ENCODE measurements around the gene TF.

TF gene

GRCh38 chr3:133836497-133837158 is 90.4 kb downstream of the TF start:
- no peak for DNase-seq (ENCODE audit: low read depth)

GRCh38 chr3:133837487-133838295 is 91.5 kb downstream of the TF start:
- no peak for DNase-seq (ENCODE audit: low read depth)

GRCh38 chr3:133838296-133838789 is 92.2 kb downstream of the TF start:
- no peak for DNase-seq (ENCODE audit: low read depth)

DNA sequence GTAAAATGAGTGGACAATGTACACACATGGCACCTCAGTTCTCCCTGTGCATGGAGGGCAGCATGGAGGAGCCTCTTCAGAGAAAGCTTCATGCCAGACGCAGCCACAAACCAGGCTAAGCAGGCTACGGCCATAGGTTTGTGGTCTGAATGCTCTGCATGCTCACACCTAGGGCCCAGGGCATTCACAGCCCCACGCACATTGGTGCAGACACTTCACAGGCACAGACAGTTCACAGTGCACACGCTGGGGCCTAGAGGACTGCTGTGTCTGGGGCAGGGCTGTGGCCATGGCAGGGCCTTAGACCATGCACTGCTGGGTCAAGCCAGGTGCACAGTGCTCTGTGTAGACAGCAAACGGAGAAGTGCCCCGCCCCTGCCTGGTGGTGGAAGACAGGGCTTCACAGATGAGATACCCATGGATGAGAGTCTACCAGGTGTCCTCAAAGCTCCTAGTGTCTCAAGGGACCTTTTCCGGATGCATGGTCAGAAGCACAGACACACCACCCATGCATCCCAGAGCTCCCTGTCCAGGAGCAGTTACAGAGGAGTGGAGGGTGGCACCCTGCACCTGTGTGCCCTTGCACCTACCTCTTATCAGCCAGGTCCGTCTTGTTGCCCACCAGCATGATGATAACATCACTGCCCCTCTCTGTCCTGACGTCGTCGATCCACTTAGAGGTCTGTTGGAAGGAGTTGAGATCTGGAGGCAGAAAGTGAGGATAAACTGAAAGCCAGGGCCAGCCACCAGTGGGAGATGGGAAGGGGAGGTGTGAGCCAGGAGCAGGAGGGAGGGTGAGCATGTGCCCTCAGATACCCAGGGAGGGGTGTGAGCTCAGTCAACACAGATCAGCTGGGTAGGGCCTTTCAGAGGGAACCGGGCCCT is 93.0 kb downstream of the TF start:
- no peak for DNase-seq (ENCODE audit: low read depth)

DNA sequence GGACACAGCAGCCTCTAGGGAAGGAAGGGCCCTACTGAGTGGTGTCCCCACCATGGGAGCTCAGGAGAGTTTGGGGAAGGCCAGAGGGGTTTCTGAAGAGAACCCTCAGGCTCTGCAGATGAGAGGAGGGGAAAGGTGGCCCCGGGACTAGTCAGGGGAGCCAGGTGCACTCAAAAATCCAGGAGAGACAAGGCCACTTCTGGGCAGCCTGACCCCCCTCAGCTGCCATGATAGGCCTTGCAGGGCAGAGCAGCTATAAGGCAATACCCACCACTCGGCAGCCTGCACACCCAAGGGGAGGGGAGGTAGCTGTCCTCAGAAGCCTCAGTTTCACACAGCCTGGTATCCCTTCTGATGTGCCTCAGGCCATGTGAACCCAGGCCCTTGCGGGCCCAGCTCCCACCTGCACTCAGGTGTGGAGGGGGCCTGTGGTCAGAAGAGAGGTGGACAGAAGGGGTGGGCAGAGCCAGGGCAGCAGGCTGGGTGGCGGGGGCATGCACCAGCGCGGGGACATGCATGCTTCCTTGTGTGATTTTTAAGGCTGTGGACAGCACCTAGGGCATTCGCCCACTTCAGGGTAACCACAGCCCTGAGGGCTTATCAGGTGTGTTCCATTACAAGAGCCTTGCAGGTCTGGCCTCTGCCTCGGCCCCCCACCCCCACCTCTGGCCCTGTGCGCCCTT is 94.0 kb downstream of the TF start:
- no peak for DNase-seq (ENCODE audit: low read depth)

- DNase-seq (ENCODE audit: low read depth) = no peak
Measured at GRCh38 chr3:133840767-133841166, 94.6 kb downstream of the TF start.

GRCh38 chr3:133841196-133841595 is 95.0 kb downstream of the TF start:
- no peak for DNase-seq (ENCODE audit: low read depth)

- DNase-seq (ENCODE audit: low read depth) = no peak
Measured at GRCh38 chr3:133842158-133842557, 96.0 kb downstream of the TF start.

GRCh38 chr3:133843634-133844033 is 97.4 kb downstream of the TF start:
- DNase-seq (ENCODE audit: low read depth) = no peak

GRCh38 chr3:133845127-133845526 is 98.9 kb downstream of the TF start:
- no peak for DNase-seq (ENCODE audit: low read depth)

Measured in fibroblast of gingiva (primary cell).